ENCODE measurements around the gene MEOX2.

Gene MEOX2

GRCh38 chr7:15681186-15681585 lies 5.3 kb downstream of the MEOX2 start:
- DNase-seq (ENCODE audit: low read depth in 2 of 2), result no peak

GRCh38 chr7:15680446-15680845 lies 6.0 kb downstream of the MEOX2 start:
- DNase-seq (ENCODE audit: low read depth in 2 of 2), result no peak

- DNase-seq (ENCODE audit: low read depth in 2 of 2), result no peak
Observed at GRCh38 chr7:15679306-15679705, 7.2 kb downstream of the MEOX2 start.

GRCh38 chr7:15678653-15679052 lies 7.8 kb downstream of the MEOX2 start:
- DNase-seq (ENCODE audit: low read depth in 2 of 2), result no peak

GRCh38 chr7:15675379-15675778 lies 11.1 kb downstream of the MEOX2 start:
- DNase-seq (ENCODE audit: low read depth in 2 of 2), result no peak

GRCh38 chr7:15674586-15674985 lies 11.9 kb downstream of the MEOX2 start:
- no peak for DNase-seq (ENCODE audit: low read depth in 2 of 2)

GRCh38 chr7:15669443-15670090 lies 16.9 kb downstream of the MEOX2 start:
- no peak for DNase-seq (ENCODE audit: low read depth in 2 of 2)

GRCh38 chr7:15667991-15668390 lies 18.5 kb downstream of the MEOX2 start:
- DNase-seq (ENCODE audit: low read depth in 2 of 2), result no peak

- no peak for DNase-seq (ENCODE audit: low read depth in 2 of 2)
Observed at GRCh38 chr7:15662451-15662850, 24.0 kb downstream of the MEOX2 start.

GRCh38 chr7:15658247-15658646 lies 28.2 kb downstream of the MEOX2 start:
- DNase-seq (ENCODE audit: low read depth in 2 of 2), result no peak

GRCh38 chr7:15652776-15653290 lies 33.6 kb downstream of the MEOX2 start:
- DNase-seq (ENCODE audit: low read depth in 2 of 2), result no peak

GRCh38 chr7:15651693-15652092 lies 34.8 kb downstream of the MEOX2 start:
- DNase-seq (ENCODE audit: low read depth in 2 of 2), result no peak

GRCh38 chr7:15650787-15651186 lies 35.7 kb downstream of the MEOX2 start:
- no peak for DNase-seq (ENCODE audit: low read depth in 2 of 2)

GRCh38 chr7:15648461-15648961 lies 38.0 kb downstream of the MEOX2 start:
- DNase-seq (ENCODE audit: low read depth in 2 of 2), result no peak

GRCh38 chr7:15647309-15647708 lies 39.2 kb downstream of the MEOX2 start:
- DNase-seq (ENCODE audit: low read depth in 2 of 2), result no peak

- DNase-seq (ENCODE audit: low read depth in 2 of 2), result no peak
Observed at GRCh38 chr7:15643000-15643705, 43.3 kb downstream of the MEOX2 start.

- DNase-seq (ENCODE audit: low read depth in 2 of 2), result no peak
Observed at GRCh38 chr7:15628876-15629275, 57.6 kb downstream of the MEOX2 start.

- no peak for DNase-seq (ENCODE audit: low read depth in 2 of 2)
Observed at GRCh38 chr7:15626041-15626440, 60.4 kb downstream of the MEOX2 start.

GRCh38 chr7:15625466-15625865 lies 61.0 kb downstream of the MEOX2 start:
- DNase-seq (ENCODE audit: low read depth in 2 of 2), result no peak

- no peak for DNase-seq (ENCODE audit: low read depth in 2 of 2)
Observed at GRCh38 chr7:15621468-15621867, 65.0 kb downstream of the MEOX2 start.

GRCh38 chr7:15620491-15621185 lies 65.8 kb downstream of the MEOX2 start:
- no peak for DNase-seq (ENCODE audit: low read depth in 2 of 2)

- no peak for DNase-seq (ENCODE audit: low read depth in 2 of 2)
Observed at GRCh38 chr7:15618275-15618674, 68.2 kb downstream of the MEOX2 start.

- DNase-seq (ENCODE audit: low read depth in 2 of 2), result no peak
Observed at GRCh38 chr7:15612205-15612604, 74.3 kb downstream of the MEOX2 start.

Measured in activated CD4-positive, alpha-beta T cell treated with anti-CD3 and anti-CD28 coated beads for 24 hours (primary cell).